Astrocyte of the hippocampus (primary cell): ENCODE data around the gene IFRD2.

Experiments
- DNase-seq: peaks from one replicate; pipeline ENCODE4 v3.0.0; 2011; ENCODE audit warnings: low read depth, low spot score

IFRD2 gene

DNA sequence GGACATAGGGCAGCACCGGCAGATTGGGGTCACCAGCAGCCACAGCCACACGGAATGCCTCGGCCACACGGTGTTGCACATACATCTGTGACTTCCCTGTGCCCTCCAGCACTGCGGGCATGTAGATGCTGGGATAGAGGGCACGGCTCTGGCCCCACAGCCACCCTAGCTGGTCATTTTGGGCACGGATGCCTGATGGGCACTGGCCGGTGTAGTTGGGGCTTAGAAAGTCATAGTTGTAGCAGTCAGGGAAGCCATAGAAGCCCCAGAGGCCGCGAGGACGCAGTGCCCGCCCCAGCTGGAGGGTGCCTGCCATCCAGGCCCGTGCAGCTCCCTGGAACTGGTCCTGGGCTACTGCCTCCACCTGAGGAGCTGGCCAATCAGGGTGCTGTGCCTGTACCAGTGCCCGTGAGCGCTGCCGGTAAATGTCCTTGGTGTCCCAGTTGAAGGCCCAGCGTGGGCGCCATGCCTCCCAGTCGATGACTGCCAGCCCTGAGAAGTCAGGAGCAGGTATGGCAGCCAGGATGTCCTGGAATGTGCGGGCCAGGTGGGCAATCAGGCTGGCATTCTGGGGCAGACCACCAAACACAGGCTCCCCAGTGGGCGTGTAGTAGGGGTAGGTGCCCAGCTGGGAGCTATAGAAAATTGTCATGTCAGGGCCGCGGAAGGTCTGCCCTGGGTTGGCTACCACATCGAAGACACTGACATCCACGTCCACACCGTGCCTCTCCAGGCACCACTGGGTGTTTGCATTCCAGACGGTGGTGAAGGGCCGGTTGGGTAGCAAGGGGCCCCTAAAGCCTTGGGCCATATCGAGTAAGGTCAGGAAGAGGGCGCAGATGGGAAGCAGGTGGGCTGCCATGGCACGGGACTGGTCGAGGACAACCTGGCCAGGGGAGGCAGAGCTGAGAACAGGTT is 10.1 kb upstream of the IFRD2 start:
- DNase-seq: no peak

DNA sequence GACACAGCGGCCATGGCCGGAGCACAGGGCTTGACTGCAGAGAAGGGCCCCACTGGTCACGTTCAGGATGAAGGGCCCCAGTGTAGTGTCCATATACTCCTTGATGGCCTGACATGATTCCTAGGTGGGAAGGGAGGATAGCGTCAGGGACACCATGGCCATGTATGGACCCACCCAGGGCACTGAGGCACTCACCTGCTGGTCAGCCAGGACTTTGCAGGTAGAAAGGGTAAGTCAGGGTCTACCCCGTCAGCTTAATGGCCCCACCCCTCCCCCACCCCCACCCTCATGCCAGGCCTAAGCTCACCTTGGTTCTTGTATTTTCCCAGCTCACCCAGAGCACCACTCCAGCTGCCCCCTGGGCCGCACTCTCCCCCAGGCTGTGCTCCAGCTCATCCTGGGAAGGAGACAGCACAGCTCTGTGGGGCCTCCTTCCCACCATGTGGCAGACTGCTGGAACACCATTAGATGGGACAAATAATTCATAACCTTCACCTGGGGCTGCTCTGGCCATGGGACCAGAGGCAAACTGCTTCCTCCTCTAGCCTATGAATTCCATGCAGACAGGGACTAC is 8.5 kb upstream of the IFRD2 start:
- DNase-seq: no peak

DNA sequence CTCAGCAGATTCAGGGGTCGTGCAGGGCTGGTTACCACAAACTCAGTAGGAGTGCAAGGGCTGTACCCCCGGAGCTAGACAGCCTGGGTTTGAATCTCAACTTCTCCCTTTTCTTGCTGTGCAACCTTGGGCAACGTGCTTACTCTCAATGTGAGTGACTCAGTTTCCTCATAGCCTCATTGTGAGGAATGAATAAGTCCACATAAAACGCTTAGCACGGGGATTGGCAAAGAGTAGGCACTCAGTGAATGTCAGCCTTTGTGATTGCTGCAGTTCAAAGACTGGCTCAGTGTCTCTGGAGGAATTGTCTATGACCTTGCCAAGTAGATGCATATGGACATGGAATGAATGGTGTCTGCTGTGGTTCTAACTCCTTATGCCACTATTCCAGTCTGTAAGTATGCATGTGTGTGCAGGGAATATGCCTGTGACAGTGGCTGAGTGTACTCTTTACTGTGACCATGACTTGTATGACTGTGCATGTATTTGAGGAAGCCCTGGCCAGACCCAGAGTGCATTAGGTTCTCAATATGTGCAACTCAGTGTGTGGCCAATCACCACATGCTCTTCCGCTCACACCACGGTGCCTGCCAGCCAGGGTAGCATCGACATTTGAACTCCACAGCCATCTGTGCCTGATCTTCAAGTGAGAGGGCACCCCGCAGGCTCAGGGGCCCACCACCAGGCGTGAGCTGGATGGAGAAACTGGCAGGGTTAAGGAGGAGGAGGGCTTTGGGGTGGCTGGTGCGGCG is 7.9 kb upstream of the IFRD2 start:
- DNase-seq: no peak

- DNase-seq: no peak
Measured at GRCh38 chr3:50299638-50299928, 7.4 kb upstream of the IFRD2 start.

- DNase-seq: peak; percentile 100
Measured at GRCh38 chr3:50298836-50299637, 6.8 kb upstream of the IFRD2 start, which contains the start of the genes HYAL3 and NAA80. Gene HYAL3 (minus strand): TSS chr3:50299405. CDS start chr3:50295602, 3,803 bp downstream. Gene NAA80 (minus strand): TSS chr3:50299405. CDS start chr3:50297463, 1,942 bp downstream.

- DNase-seq: peak; percentile 1
Measured at GRCh38 chr3:50297896-50298725, 5.9 kb upstream of the IFRD2 start.

- peak; percentile 0 for DNase-seq
Measured at GRCh38 chr3:50297384-50297775, 5.2 kb upstream of the IFRD2 start.

DNA sequence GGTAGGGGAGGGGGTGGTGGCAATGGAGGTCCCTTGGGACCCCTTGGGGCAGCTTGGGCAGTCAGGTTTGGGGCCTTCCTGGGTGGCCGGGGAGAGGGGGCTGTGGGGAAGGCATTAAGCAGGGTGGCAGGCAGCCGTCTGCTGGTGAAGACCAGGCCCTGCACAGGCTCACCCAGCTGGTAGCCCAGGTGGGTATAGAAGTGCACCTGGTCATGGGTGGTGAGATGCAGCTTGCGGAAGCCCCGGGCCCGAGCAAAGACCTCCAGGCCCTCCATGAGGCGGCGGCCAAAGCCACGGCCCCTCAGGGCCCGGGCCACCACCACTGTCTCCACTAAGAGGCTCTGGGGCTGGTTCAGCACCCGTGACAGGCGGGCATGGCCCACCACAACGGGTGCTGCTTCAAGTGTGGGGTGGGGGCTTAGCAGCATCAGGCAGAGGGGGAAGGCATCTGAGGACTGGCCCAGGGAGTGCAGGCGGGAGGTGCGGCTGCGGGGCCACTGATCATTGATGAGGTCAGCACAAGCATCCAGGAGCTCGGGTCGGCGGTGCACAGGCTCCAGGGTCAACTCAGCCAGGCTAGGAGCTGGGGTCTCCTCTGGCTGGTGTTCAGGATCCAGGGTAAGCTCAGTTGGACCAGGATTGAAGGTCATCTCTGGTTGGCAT is 4.6 kb upstream of the IFRD2 start:
- peak; percentile 0 for DNase-seq

DNA sequence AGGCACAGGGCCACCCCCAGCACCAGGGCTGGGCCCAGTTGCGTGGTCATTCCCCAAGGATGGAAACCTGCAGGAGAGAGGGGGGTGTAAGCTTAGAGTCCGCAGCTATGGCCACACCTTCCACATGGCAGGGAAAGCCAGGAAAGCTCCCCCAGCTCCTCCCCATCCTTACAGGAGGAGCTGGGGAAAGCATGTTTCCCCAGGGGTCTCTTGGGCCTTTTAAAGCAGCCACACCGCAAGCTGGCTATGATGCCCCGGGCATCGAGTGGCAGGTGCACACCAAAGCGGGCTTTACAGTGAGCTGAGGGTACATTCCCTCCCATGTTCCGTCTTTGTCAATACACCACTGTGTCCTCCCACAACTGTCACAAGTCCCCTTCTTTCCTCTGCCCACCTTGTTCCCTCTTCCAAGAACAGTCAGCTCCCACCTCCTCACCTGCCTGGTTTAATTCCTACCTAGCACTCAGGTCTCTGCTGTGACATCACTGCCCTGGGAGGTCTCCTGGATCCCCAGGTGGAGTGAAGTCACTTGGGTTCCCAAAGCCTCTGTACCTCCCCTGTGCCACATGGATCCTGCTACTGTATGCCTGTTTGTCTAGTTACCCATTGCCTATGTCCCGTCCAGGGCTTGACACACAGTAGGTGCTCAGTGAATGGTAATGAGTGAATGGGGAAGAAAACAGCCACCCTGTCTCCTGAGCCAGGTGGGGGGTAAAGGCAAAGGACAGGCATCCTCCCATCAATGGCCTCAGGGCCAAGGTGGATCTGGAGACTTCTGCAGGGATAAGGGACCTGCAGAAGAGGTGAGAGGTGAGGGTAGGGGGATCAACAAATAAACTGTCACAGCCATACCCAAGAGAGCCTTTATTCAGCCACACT is 3.6 kb upstream of the IFRD2 start:
- no peak for DNase-seq

DNA sequence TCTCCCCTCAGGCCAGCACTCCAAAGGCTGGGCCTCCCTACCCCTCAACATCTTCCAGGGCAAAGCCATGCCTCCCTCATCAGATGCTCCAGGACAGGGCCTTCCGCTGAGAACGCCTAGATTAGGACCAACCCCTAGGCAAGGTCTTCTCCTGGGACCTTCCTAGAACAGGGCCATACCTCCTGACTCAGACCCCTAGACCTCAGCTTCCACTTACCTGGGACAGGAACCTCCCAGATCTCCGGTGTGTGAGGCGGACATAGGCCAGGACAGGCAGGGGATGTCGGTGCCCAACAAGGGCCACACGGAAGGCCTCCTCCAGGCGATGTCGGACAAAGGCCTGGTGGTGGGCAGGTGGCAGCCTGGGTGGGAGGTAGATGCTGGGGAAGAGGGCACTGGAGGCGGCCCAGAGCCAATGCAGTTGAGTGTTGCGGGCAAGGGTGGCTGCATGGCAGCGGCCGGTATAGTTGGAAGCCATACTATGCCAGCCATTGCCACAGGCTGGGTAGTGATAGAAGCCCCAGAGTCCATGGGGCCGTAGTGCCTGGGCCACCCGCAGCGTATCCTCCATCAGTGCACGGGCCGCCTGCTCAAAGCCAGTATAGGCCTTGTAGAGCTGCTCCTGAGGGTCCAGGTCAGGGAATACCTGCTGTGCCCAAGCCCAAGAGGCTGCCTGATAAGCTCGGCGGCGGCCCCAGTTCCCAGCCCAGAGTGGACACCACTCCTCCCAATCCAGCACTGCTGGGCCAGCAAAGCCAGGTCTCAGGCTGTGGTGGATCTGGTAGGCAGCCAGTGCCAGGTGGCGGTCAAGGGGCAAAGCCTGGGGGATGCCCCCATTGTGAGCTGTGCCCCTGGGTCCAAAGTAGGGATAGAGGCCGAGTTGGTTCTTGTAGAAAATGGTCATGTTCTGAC is 2.5 kb upstream of the IFRD2 start:
- DNase-seq: no peak

- no peak for DNase-seq
Measured at GRCh38 chr3:50294089-50294488, 1.9 kb upstream of the IFRD2 start.

- DNase-seq: no peak
Measured at GRCh38 chr3:50293079-50293801, 1.0 kb upstream of the IFRD2 start.

GRCh38 chr3:50290161-50290641 is 2.0 kb downstream of the IFRD2 start:
- no peak for DNase-seq

GRCh38 chr3:50289130-50289529 is 3.1 kb downstream of the IFRD2 start:
- no peak for DNase-seq

GRCh38 chr3:50288387-50289007 is 3.7 kb downstream of the IFRD2 start:
- DNase-seq: no peak

GRCh38 chr3:50287262-50287661 is 5.0 kb downstream of the IFRD2 start:
- DNase-seq: no peak
